ENCODE measurements around the gene BRD2. TPM values are rescaled to one million over a fixed set of nuclear protein-coding genes. Genes with fewer than 3 reads are reported as not detected.
A peak's percentile ranks its signal among the peaks of the same experiment; 100 is the strongest.

The BRD2 gene
- total RNA-seq, 2 donors from 2014 or later, result 99.1 to 171 TPM

- 0% methylated on average over 7 to 57 of the region's 58 CpGs for WGBS, 2 donors
- DNase-seq (peak; percentile 99 to 100 (median 100)), ATAC-seq (peak; percentile 65)
- Histone ChIP-seq H3K9me3 (no peaks in the 10 kb centered on the region), H3K4me1 (peaks cover 31% of the 10 kb centered on the region), H3K36me3 (replicated peaks in 1 of 2; ENCODE audit: insufficient read depth in 1 of 2, low read depth in 2 of 2) (peaks cover 8 to 18% of the 10 kb centered on the region in 2 donors), H3K27ac (peak overlapping the region; percentile 99 to 100 (median 100)), H3K27me3 (no peaks in the 10 kb centered on the region), H3K4me3 (peak overlapping the region; percentile 83 to 96)
- intact Hi-C loops (cut with DNase I), result no loop called here
- TF ChIP-seq POLR2A (IDR thresholded peaks at IDR 0.05) (peak; percentile 96 to 100 (median 100)), CTCF (IDR thresholded peaks at IDR 0.05) (peak in 3 of 7 experiments; percentile 13 to 31 (median 21))
Measured at GRCh38 chr6:32971581-32972352, 3.4 kb downstream of the BRD2 start.

GRCh38 chr6:32972353-32973143, 4.2 kb downstream of the BRD2 start:
- peak overlapping the region; percentile 56 to 99 (median 90) for H3K27ac ChIP-seq
- no peaks in the 10 kb centered on the region for H3K9me3 ChIP-seq
- DNase-seq, result peak; percentile 34 to 50 (median 40)
- 0 to 1% methylated on average over 31 to 70 of the region's 70 CpGs for WGBS, 2 donors
- H3K4me3 ChIP-seq, result peak overlapping the region; percentile 83 to 96
- intact Hi-C loops (cut with DNase I), result no loop called here
- H3K36me3 ChIP-seq (replicated peaks in 1 of 2; ENCODE audit: insufficient read depth in 1 of 2, low read depth in 2 of 2), result peaks cover 15 to 25% of the 10 kb centered on the region in 2 donors
- ATAC-seq, result no peak
- peaks cover 31% of the 10 kb centered on the region for H3K4me1 ChIP-seq
- H3K27me3 ChIP-seq, result no peaks in the 10 kb centered on the region
- TF ChIP-seq CTCF (IDR thresholded peaks at IDR 0.05) (no peak), POLR2A (IDR thresholded peaks at IDR 0.05) (no peak)

GRCh38 chr6:32973144-32974015, 5.0 kb downstream of the BRD2 start:
- Histone ChIP-seq H3K9me3 (no peaks in the 10 kb centered on the region), H3K27ac (peak overlapping the region; percentile 56 to 99 (median 90)), H3K4me1 (peaks cover 40% of the 10 kb centered on the region), H3K36me3 (replicated peaks in 1 of 2; ENCODE audit: insufficient read depth in 1 of 2, low read depth in 2 of 2) (peaks cover 24 to 32% of the 10 kb centered on the region in 2 donors), H3K4me3 (peak overlapping the region; percentile 83 to 96), H3K27me3 (no peaks in the 10 kb centered on the region)
- 0% methylated on average over 23 of the region's 23 CpGs for WGBS, 2 donors
- TF ChIP-seq POLR2A (IDR thresholded peaks at IDR 0.05) (peak in 1 of 3 donors; percentile 7), CTCF (IDR thresholded peaks at IDR 0.05) (no peak)
- DNase-seq (peak in 3 of 4 donors; percentile 47 to 57 (median 51)), ATAC-seq (no peak)
- intact Hi-C loops (cut with DNase I), result no loop called here

- intact Hi-C loops (cut with DNase I), result no loop called here
- Histone ChIP-seq H3K9me3 (no peaks in the 10 kb centered on the region), H3K4me1 (peaks cover 43% of the 10 kb centered on the region), H3K27ac (peak overlapping the region in 3 of 4 donors; percentile 80 to 99 (median 99)), H3K4me3 (peak overlapping the region; percentile 83 to 96), H3K27me3 (no peaks in the 10 kb centered on the region), H3K36me3 (replicated peaks in 1 of 2; ENCODE audit: insufficient read depth in 1 of 2, low read depth in 2 of 2) (peaks cover 27 to 36% of the 10 kb centered on the region in 2 donors)
- 0 to 1% methylated on average over 4 of the region's 4 CpGs for WGBS, 2 donors
- TF ChIP-seq CTCF (IDR thresholded peaks at IDR 0.05) (no peak), POLR2A (IDR thresholded peaks at IDR 0.05) (peak in 1 of 3 donors; percentile 18)
- no peak for ATAC-seq
- DNase-seq, result no peak
Measured at GRCh38 chr6:32974016-32974333, 5.6 kb downstream of the BRD2 start.

Data from body of pancreas (tissue), 4 donors.